GM12891 (cell line): ENCODE data around the gene PARD6B.
"Not testable (repeated sequence)": the region's sequence is repeated elsewhere in the genome, so short reads cannot be mapped to it uniquely, and the experiment has no call there.

ENCODE experiments used
- DNase-seq: peaks from one replicate; pipeline ENCODE4 v3.0.0; 2011; ENCODE audit warnings: low spot score; ENCODE audit not compliant: insufficient read length
- FAIRE-seq: peaks from 2 replicates; lab custom pipeline; 2011; peaks lifted over from hg19 to GRCh38; lab: Jason Lieb, UNC
- PAX5 ChIP-seq: IDR thresholded peaks from 2 replicates; pipeline ENCODE4 v1.6.1; 2011; ENCODE audit warnings: low read length, moderate library complexity, mild to moderate bottlenecking; ENCODE audit not compliant: insufficient read depth, severe bottlenecking
- POLR2A ChIP-seq: IDR thresholded peaks from 2 replicates; pipeline ENCODE4 v1.6.1; 2011; ENCODE audit warnings: low read depth, low read length, control low read depth
- POLR2AphosphoS5 ChIP-seq: IDR thresholded peaks from 2 replicates; pipeline ENCODE4 v1.6.1; 2011; ENCODE audit warnings: low read depth, low read length, control low read depth
- POU2F2 ChIP-seq: IDR thresholded peaks from 2 replicates; pipeline ENCODE4 v1.6.1; 2011; ENCODE audit warnings: low read depth, mild to moderate bottlenecking, control low read depth, low read length, moderate library complexity
- SPI1 ChIP-seq: IDR thresholded peaks from 2 replicates; pipeline ENCODE4 v1.6.1; 2011; ENCODE audit warnings: low read depth, low read length, control low read depth
- TAF1 ChIP-seq: IDR thresholded peaks from 2 replicates; pipeline ENCODE4 v1.6.1; 2011; ENCODE audit warnings: low read depth, low read length, control low read depth

PARD6B gene

DNA sequence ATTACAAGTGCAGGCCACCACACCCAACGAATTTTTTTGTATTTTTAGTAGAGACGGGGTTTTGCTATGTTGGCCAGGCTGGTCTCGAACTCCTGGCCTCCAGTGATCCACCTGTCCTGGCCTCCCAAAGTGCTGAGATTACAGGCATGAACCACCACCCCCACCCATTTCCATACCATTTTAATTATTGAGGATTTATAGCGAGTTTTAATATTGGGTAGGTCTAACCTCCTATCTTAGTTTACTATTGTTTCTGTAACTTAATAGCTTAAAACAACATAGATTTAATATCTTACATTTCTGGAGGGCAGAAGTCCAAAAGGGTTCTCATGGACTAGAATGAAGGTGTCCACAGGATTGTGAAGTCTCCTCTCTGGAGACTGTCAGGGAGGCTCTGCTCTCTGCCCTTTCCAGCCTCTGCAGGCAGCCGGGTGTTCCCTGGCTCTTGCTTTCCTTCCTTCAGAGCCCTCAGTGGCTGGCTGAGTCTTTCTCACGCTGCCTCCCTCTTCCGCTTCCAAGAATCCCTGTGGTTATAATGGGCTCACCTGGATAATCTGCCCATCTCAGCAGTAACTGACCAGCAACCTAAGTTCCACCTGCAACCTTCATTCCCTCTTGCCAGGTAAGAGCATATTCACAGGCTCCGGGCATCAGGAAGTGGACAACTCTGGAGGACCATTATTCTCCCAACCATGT is 44.9 kb downstream of the PARD6B start:
- TF ChIP-seq SPI1 (no peak), POU2F2 (no peak), POLR2AphosphoS5 (no peak), PAX5 (no peak), POLR2A (no peak)
- no peak for FAIRE-seq

DNA sequence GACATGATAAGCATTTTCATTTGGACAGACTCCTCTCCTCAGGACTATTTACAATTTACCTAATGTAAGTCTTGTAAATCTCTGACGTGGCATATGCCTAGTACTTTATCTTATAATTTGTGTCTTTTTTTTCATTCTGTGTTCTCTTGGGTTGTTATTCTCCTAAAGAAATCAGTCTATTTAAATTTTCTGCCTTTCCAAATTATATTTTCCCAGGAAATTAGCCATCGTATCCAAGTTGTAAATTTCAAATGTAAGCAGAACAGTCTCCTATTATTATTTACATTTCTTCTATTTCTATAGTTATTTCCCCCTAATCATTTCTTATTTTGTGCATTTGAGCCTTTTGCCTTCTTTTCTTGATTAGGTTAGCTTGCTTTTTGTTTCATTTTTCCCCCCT is 46.0 kb downstream of the PARD6B start:
- TF ChIP-seq PAX5 (no peak), POLR2A (no peak), POU2F2 (no peak), POLR2AphosphoS5 (no peak), TAF1 (no peak), SPI1 (no peak)
- DNase-seq = no peak
- no peak for FAIRE-seq

More for the DNA sequence above, 44.9 kb downstream of the PARD6B start:
- DNase-seq = no peak

DNA sequence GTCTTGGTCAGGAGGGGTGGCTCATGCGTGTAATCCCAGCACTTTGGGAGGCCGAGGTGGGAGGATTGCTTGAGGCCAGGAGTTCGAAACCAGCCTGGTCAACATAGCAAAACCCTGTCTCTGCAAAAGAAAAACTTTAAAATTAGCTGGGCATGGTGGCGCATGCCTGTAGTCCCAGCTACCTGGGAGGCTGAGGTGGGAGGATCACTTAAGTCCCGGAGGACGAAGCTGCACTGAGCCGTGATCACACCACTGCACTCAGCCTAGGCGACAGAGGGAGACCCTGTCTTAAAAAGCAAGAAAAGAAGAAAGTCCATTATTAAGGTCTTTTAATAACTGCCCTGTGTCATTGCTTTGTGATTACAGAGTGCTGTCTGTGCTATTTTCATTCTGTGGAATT is 47.6 kb downstream of the PARD6B start:
- not testable (repeated sequence) for FAIRE-seq, DNase-seq

DNA sequence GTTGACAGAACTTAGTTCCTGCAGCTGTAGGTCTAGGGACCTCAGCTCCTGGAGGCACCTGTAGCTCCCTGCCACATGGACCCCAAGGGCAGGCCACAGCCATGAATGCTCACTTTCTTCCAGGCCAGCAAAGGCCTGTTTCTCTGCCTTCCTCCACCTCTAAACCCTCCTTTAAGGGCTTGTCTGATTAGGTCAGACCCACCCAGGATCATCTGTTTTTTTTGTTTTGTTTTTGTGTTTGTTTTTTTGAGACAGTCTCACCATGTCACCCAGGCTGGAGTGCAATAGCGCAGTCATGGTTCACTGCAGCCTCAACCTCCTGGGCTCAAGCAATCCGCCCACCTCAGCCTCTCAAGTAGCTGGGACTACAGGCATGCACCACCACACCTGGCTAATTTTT is 52.0 kb downstream of the PARD6B start:
- no peak for DNase-seq
- TF ChIP-seq SPI1 (no peak), POLR2A (no peak)
- FAIRE-seq = no peak

DNA sequence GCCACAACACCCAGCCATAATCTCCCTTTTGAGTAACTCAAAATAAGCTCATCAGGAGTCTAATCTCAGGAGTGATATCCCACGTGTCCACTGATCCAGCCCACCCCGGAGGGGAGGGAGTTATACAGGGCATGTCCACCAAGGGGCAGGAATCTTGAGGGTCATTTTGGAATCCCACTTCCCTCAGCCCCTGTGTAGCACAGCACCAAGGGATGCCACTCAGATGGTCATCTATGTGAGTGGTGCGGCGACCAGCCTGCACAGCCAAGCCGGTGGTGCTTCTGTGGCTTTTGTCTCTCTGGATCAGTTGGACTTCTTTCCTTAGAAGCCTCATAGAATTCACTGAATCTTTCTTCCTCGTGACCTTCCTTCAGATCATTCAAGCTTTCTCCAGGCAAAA is 52.5 kb downstream of the PARD6B start:
- FAIRE-seq (no peak), DNase-seq (no peak)
- TF ChIP-seq PAX5 (no peak), SPI1 (no peak), POLR2AphosphoS5 (no peak), POU2F2 (no peak), TAF1 (no peak), POLR2A (no peak)

DNA sequence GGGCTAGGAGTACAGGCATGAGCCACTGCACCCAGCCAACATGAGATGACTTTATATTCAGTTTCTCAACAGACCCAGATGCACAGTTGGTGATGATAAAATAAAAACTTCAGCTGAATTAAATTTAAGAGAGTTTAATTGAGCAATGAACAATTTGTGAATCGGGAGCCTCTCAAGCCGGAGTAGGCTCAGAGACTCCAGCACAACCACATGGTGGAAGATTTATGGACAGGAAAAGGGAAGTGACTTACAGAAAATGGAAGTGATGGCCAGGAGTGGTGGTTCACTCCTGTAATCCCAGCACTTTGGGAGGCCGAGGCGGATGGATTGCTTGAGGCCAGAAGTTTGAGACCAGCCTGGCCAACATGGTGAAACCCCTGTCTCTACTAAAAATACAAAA is 53.1 kb downstream of the PARD6B start:
- TF ChIP-seq TAF1 (no peak), POU2F2 (no peak), POLR2A (no peak)
- no peak for FAIRE-seq
- DNase-seq = no peak

DNA sequence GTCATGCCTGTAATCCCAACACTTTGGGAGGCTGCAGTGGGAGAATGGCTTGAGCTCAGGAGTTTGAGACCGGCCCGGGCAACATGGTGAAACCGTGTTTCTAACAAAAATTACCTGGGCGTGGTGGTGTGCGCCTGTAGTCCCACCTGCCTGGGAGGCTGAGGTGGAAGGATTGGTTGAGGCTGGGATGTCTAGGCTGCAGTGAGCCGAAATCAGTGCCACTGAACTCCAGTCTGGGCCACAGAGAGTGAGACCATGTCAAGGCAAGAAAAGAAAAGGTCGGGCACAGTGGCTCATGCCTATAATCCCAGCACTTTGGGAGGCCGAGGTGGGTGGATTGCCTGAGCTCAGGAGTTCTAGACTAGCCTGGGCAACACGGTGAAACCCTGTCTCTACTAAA is 55.3 kb downstream of the PARD6B start:
- DNase-seq (no peak), FAIRE-seq (no peak)
- no peak for TF ChIP-seq POU2F2
- no peak for TF ChIP-seq TAF1
- no peak for TF ChIP-seq POLR2AphosphoS5
- no peak for TF ChIP-seq POLR2A
- TF ChIP-seq PAX5 = no peak
- TF ChIP-seq SPI1 = no peak

DNA sequence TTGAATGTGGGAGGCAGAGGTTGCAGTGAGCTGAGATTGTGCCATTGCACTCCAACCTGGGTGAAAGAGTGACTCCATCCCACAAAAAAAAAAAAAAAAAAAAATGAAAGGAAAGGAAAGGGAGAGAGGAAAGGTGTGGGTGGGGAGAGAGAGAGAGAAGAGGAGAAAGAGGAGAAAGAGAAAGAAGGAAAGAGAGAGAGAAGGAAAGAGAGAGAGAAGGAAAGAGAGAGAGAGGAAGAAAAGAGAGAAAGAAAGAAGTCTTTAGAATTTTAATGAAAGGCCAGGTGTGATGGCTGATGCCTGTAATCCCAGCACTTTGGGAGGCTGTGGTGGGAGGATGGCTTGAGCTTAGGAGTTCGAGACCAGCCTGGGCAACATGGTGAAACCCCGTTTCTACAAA is 55.8 kb downstream of the PARD6B start:
- FAIRE-seq = no peak
- no peak for TF ChIP-seq POLR2A
- TF ChIP-seq POLR2AphosphoS5 = no peak
- no peak for TF ChIP-seq POU2F2
- TF ChIP-seq TAF1 = no peak
- TF ChIP-seq PAX5 = no peak
- TF ChIP-seq SPI1 = no peak
- DNase-seq = no peak

DNA sequence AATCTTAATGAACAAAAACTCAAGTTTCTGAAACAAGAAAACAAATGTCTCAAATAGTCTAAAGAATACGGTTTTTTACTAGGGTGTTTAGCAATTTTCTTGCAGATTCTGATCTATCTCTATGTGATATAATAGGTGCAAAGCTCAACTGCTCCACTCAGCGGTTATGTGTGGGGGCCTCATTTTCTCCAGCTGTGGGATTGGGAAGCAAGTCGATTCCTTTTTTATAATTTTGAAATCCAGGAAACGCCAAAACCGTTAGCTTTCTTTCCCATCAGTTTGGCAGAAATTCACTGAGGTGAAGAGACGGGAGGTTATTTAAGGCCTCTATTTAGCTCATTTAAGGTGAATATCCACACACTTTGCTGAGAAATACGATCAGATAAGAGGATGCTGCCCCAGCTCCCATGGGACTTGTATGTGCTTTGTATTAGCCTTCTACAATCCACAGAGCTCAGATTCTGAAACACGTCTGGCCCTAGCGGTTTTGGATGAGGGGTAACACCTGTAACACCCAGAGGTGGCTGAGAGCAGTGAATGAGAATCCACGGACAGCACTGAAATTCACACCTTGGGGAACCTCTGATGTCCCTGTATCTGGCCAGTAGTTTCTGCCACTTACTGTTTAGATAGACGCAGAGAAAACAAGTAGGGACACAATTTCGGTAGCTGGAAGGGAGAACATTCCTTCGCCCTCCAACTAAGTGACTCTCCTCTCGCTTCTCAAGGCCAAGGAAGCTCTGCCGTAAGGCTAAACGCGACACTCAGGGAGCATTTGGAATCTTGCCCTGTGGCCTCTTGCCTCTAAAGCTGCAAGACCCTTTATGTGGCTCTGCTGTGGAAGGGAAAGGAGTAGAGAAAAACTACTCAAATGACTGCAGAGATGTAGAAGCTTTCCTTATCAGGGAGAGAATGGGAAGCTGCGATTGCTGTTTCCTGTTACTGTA is 56.9 kb downstream of the PARD6B start:
- TF ChIP-seq PAX5 (no peak), POLR2A (no peak), POLR2AphosphoS5 (no peak), SPI1 (no peak), TAF1 (no peak), POU2F2 (no peak)
- DNase-seq = no peak
- no peak for FAIRE-seq

DNA sequence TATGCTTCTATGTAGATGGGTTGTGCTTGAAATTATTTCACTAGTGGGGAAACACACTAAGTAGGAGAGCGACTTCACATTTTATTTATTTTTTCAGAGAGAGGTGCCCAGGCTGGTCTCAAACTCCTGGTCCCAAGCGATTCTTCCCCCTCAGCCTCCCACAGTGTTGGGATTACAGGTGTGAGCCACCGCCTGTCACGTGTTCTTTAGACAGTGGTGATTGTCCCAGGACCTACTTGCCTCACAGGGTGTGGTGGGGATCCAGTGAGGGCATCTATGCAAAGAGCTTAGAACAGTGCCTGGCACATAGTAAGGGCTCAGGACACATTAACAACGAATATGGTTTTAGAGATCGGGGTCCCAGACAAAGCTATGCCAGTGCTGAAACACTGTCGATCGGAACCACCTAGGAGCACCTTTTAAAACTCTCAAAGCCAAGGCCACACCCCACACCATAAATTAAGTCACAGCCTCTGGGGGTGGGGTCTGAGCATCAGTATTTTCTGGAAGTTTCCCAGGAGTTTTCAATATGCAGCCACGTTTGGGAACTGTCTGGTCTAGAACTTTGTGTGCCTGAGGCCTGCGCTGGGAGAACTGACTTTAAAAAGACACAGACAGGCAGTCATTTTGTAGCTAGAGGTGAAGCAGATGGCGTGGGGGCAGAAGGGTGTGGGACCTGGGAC is 58.7 kb downstream of the PARD6B start:
- FAIRE-seq = no peak
- no peak for DNase-seq
- TF ChIP-seq POU2F2 (no peak), SPI1 (no peak), TAF1 (no peak), POLR2AphosphoS5 (no peak), PAX5 (no peak), POLR2A (no peak)
